ENCODE data around the gene HMGB1.

Gene HMGB1

DNA sequence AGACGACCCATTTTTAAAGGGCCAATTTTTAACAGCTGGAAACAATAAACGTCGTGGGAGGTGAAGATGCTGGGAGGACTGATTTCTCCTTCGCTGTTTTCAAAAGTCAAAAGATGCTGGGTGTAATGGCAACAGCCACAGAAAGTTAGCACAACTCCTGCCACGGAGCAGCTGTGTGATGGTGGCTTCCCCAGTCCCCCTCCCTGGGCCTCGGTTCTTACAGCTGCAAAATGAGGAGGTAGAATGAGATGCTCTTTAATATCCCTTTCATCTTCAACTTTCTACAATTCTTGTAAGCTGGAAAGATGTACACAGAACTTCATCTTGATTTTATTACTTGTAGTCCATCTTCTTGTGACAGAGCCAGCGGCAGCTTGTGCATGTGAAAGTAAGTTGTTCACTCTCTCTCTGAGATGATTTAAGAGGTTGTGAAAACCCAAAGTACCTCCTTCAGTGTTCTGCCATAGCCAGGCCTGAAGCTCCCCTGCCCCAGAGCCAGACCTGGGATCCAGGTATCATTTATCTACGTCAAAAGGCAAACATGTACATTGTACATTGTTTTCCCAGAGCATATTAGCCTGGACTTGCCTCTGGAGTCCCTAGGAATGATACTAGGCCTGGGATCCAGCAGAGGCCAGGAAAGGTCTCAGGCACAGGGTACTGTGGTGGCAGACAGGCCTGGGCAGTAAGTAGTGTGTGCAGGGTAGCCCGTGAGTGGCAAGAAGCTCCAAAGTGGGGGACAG is 46.8 kb downstream of the HMGB1 start:
- no peak for DNase-seq (ENCODE audit: low spot score)
- TF ChIP-seq, protein P1, sequence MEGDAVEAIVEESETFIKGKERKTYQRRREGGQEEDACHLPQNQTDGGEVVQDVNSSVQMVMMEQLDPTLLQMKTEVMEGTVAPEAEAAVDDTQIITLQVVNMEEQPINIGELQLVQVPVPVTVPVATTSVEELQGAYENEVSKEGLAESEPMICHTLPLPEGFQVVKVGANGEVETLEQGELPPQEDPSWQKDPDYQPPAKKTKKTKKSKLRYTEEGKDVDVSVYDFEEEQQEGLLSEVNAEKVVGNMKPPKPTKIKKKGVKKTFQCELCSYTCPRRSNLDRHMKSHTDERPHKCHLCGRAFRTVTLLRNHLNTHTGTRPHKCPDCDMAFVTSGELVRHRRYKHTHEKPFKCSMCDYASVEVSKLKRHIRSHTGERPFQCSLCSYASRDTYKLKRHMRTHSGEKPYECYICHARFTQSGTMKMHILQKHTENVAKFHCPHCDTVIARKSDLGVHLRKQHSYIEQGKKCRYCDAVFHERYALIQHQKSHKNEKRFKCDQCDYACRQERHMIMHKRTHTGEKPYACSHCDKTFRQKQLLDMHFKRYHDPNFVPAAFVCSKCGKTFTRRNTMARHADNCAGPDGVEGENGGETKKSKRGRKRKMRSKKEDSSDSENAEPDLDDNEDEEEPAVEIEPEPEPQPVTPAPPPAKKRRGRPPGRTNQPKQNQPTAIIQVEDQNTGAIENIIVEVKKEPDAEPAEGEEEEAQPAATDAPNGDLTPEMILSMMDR (IDR thresholded peaks at IDR 0.05), result no peak
- Histone ChIP-seq H3K27ac (no peak overlapping the region), H3K4me3 (no peak overlapping the region)

DNA sequence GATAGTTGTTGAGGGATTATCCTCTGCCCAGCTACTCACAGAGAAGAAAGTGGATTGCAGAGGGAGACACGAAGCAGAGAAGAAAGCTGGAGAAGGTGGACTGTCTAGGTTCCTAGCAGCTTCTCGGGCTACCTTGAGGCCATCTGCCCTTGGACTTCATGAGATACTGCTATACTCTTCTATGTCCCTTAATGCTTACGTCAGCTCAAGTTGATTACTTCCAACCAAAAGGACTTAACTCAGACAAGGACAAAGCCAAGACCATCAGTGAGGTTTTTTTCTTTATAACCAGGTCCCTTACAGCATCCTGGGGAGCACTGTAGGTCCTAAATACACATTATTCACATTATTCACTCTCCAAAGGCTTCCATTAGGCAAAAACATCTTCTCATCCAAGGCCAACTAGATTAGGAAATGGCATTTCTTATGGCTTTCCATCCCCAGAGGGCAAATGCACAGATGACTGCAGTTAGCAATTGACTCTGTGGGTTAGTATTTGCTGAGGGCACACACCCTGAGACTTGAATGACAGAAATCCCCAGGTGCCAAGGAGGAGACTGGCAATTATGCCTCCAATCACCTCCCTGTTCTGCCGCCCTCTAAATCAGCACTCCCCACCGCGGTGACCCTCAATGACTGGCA is 47.5 kb downstream of the HMGB1 start:
- Histone ChIP-seq H3K27ac (no peak overlapping the region), H3K4me3 (no peak overlapping the region)
- no peak for DNase-seq (ENCODE audit: low spot score)
- TF ChIP-seq, protein P1 (IDR thresholded peaks at IDR 0.05), result no peak

DNA sequence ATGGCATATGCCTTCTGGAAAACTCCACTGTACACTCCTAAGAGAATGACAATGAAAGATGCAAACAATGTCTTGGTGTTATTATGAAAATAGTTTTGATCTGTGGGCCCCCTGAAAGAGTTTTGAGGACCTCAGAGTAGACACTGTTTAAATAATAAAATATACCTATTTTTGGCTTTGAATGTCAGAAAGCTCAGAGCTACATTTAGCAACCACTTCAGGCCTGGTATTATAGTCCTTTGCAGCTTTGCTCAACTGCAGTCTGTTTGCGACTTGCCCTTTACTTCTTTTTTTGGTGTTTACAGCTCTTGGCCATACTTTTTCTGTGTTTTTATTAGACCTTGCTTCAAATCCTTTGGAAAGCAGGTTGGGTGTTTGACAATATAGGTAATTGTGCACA is 49.3 kb downstream of the HMGB1 start:
- DNase-seq (ENCODE audit: low spot score), result no peak
- H3K27ac ChIP-seq, result no peak overlapping the region
- no peak overlapping the region for H3K4me3 ChIP-seq
- TF ChIP-seq, protein P1 (IDR thresholded peaks at IDR 0.05), result no peak

DNA sequence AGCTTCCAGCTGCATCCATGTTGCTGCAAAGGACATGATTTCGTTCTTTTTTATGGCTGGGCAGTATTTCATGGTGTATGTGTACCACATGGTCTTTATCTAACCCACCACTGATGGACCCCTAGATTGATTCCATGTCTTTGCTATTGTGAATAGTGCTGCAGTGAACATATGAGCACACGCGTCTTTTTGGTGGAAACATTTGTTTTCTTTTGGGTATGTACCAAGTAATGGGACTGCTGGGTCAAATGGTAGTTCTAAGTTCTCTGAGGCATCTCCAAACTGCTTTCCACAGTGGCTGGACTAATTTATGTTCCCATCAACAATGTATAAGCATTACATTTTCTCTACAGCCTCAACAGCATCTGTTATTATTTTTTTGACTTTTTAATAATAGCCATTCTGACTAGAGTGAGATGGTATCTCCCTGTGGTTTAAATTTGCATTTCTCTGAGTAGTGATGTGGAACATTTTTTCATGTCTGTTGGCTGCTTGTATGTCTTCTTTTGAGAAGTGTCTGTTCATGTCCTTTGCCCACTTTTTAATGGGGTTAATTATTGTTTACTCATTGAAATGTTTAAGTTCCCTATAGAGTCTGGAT is 50.2 kb downstream of the HMGB1 start:
- no peak for DNase-seq (ENCODE audit: low spot score)
- H3K4me3 ChIP-seq, result no peak overlapping the region
- no peak overlapping the region for H3K27ac ChIP-seq
- TF ChIP-seq, protein P1 (IDR thresholded peaks at IDR 0.05), result no peak

DNA sequence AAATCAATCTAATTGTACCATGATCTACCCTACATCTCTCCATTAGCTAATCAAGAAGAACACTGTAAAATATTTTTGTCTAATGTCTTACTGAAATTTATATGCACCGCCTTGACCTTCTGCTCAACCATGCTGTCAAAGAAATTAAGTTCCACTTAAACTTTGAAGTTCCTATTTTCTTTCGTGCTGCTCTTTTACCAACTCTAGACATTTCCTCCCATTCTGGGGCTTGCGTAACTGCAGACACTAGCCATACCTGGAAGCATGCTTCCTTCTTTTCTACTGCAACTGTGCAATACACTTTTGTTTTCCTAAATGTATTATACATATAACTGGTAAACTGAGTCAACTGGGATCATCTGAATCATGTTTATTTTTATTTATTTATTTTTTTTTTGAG is 51.9 kb downstream of the HMGB1 start:
- no peak overlapping the region for H3K27ac ChIP-seq
- TF ChIP-seq, protein P1 (IDR thresholded peaks at IDR 0.05), result no peak
- no peak overlapping the region for H3K4me3 ChIP-seq
- no peak for DNase-seq (ENCODE audit: low spot score)

DNA sequence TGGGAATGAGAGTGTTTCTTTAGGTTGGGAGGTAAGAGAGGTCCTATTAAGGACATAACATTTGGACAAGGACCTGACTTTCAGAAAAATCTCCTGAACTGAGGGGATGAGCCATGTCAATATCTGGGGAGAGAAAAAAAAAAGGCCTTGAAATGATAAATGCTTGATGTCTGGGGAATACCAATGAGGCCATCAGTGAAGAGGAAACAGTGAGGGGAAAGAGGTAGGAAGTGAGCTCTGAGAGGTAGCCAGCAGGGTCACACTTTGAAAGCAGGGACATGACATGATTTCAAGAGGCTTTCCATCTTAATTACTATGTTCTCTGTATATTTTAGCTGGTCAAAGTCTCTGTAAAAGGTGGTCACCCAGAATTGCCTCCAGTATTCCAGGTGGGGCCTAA is 53.4 kb downstream of the HMGB1 start:
- TF ChIP-seq, protein P1 (IDR thresholded peaks at IDR 0.05), result no peak
- H3K4me3 ChIP-seq, result no peak overlapping the region
- no peak for DNase-seq (ENCODE audit: low spot score)
- no peak overlapping the region for H3K27ac ChIP-seq
